GM12875 (cell line): ENCODE data around the gene C10orf95.

Experiments
- H3K4me3 ChIP-seq: one replicate; pipeline ENCODE4 v1.5.1; 2011; ENCODE audit warnings: low read depth, low read length, control low read depth
- CTCF ChIP-seq: IDR thresholded peaks from 2 replicates; pipeline ENCODE4 v1.5.1; 2011; ENCODE audit warnings: low read depth, mild to moderate bottlenecking, control low read depth, inconsistent platforms, low read length, moderate library complexity, borderline replicate concordance; ENCODE audit not compliant: insufficient read depth

C10orf95 gene

GRCh38 chr10:102465466-102465865 is 14.1 kb upstream of the C10orf95 start:
- no peak overlapping the region for H3K4me3 ChIP-seq
- no peak for TF ChIP-seq CTCF

- TF ChIP-seq CTCF, result no peak
Observed at GRCh38 chr10:102463983-102464382, 12.6 kb upstream of the C10orf95 start.

GRCh38 chr10:102462512-102463054 is 11.2 kb upstream of the C10orf95 start:
- no peak for TF ChIP-seq CTCF
- no peak overlapping the region for H3K4me3 ChIP-seq

More at GRCh38 chr10:102463983-102464382, 12.6 kb upstream of the C10orf95 start:
- no peak overlapping the region for H3K4me3 ChIP-seq

- no peak for TF ChIP-seq CTCF
- peak overlapping the region; percentile 72 for H3K4me3 ChIP-seq
Observed at GRCh38 chr10:102461187-102462054, 10.1 kb upstream of the C10orf95 start.

GRCh38 chr10:102460836-102461186 is 9.5 kb upstream of the C10orf95 start:
- no peak for TF ChIP-seq CTCF
- H3K4me3 ChIP-seq, result peak overlapping the region; percentile 72

- no peak for TF ChIP-seq CTCF
- H3K4me3 ChIP-seq, result no peak overlapping the region
Observed at GRCh38 chr10:102458656-102459055, 7.3 kb upstream of the C10orf95 start.
